NCI-H526 (cell line): ENCODE data around the gene DACH1.

Experiments used
- DNase-seq, 2 experiments: peaks; one replicate each; lab custom pipeline; 2025; lab: John Stamatoyannopoulos, UW

DACH1 gene

GRCh38 chr13:71489041-71489440 lies 378.0 kb downstream of the DACH1 start:
- DNase-seq, result no peak

DNA sequence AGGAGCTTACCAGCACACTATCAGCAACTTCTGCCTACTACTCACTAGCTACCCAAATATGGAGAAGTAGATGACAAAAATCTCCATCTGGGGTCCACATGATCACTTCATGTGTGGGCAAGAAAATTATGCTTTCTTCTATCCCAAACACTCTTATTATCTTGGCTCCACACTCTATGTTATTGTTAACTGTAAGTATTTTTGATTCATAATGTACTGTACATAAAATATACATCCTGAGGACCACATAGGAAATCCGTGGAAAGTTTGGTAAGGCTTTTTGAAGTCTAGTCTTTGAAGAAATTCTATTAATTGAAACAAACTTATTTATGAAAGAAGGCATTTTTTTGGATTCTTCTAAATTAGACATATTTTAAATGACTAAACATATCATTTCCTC lies 378.8 kb downstream of the DACH1 start:
- no peak for DNase-seq

DNA sequence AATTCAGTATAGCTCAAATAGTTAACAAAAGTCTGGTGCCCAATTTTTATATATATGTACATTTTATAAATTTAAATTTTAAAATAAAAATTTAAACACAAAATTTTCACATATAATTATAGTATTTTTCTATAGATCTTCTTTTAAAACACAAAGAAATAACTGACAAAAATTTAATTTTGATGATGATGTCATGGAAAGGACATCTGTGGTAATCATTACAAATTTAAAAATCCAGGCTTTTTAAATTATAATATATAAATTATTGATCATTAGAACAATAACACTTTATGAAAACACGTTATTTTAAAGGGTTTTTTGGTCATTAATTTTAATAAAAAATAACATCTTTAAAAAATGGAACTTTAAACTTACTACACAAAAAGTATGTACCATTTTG lies 381.1 kb downstream of the DACH1 start:
- DNase-seq, result no peak

DNA sequence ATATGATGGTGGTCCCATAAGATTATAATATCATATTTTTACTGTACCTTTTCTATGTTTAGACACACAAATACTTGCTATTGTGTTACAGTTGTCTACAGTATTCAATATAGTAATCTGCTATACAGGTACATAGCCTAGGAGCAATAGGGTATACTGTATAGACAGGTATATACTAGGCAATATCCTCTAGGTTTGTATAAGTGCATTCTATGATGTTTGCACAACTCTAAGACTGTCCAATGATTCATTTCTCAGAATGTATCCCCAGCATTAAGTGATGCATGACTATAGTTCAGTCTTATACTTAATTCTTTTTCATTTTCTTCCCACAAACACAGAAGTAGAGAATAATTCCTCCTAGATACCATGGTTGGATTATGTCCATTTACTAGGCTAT lies 383.3 kb downstream of the DACH1 start:
- no peak for DNase-seq

DNA sequence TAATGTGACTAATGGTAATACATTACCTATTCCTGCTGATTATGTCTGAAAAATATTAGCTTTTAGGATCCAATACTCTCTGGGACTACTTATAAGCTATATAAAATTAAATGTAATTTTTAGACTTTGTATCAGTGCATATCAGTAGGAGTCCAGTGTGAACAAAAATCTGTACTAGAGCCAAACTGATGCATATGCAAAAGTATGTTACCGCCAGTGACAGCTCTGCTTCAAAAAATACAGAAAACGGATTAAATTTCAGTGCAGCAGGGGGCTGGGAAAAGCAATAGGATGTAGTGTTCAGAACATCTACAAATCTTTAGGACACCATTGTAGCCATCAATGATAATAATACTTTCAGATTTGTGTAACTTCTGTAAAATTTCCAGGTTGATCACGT lies 385.5 kb downstream of the DACH1 start:
- DNase-seq, result no peak

DNA sequence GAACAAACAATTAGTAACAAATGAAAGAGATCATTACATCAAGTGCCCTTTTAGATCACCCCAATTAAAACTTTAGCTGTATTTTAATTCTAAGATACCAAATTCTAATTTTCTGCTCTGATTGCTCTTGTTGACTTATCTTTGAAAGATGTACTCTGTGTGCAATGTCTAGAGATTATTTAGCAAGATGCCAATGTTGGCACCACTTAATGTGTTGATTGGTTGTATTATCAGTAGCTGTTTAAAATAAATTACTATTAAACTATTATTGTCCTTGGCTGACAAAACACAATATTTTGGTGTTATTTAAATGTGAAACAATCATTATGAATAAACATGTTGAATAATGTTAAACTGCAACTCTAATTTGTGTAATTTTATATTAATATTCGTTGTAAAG lies 386.0 kb downstream of the DACH1 start:
- no peak for DNase-seq

- no peak for DNase-seq
Measured at GRCh38 chr13:71477735-71478134, 389.3 kb downstream of the DACH1 start.

- DNase-seq, result no peak
Measured at GRCh38 chr13:71474936-71475335, 392.1 kb downstream of the DACH1 start.

GRCh38 chr13:71469626-71470025 lies 397.4 kb downstream of the DACH1 start:
- DNase-seq, result no peak

DNA sequence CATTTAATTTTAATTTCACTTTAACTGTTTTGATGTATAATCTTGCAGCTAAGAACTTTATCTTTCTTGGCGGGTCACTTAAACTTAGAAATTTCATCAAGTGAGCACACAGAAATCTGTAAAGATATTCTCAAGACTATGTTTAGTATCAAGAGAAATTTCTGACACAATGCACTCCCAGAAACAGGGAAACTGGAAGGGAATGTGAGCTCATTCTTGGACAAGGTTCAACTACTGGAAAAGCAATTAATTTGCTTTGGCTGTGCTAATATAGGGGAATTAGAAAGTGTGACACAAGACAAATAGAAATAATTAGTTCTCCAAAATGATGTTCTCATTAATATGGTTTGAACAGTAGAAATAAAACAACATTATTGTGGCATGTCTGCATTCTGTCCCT lies 402.3 kb downstream of the DACH1 start:
- no peak for DNase-seq

DNA sequence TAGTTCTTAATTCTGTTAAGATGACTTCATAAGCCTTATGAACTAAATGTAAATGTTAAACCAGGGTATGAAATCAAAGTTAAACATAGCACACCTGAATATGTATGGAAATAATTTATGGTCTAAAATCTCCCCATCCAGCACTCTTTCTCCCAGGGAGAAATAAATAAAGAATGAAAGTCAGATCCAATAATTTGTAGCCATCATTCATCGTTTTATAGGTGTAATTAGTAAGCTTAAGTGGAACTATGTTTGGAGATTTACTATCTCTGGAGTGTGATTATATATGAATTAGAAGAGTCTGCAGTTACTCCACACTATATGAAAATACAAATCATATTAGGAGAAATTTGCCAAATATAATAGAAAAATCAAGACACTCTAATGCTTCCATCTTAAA lies 405.1 kb downstream of the DACH1 start:
- DNase-seq, result no peak

DNA sequence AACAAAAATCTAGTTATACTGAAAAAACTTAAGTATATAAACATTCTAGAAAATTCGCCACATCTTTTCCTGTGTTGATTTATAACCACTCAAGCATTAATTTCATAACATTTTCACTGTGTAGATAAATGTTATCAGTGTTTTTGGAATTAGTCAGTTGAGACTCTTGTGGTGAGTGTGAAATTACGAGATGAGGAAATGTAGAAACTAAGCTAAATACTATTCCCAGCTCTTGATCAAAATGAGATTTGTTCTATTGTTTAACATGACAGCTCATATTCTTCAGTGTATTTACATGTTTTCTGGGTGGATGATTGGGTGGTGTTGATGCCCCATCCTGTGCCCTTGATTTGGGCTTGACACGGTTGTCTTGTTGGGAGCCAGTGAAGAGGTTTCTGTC lies 406.8 kb downstream of the DACH1 start:
- no peak for DNase-seq

- peak; percentile 47 to 55 for DNase-seq
Measured at GRCh38 chr13:71459708-71460107, 407.3 kb downstream of the DACH1 start.

DNA sequence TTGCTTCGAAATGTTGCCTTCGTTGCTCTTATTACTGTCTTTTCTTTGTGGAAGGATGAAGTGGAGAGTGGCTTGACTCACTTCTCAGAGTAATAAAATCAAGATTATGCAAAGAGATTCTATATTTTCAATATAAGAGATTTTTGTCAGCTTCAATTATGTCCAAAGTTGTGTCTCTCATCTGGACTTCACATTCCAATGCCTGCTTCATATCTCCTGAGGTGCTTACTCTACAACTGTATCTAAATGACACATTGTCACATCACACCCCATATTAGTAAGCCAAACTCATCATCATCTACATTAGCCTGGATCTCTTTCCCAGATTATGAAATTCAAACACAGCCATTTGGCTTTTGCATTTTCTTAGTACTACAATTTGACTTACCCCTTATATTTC lies 409.4 kb downstream of the DACH1 start:
- no peak for DNase-seq

DNA sequence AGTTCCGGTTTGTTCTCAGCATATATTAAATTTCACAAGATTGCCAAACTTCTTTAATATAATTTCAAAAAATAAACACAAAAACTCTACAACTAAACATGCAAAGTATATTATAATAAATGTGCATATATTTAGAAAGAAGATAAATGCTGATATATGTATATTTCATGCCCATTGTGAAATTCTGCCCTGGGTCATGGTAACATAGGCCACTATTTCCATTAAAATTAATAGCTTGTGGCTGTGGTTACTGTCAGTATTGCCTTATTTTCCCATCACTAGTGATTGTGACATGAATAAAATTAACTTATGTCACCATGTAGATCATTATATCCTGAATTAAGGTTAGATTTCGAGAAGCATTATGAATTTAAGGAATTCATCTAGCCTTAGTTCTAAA lies 410.9 kb downstream of the DACH1 start:
- DNase-seq, result no peak

DNA sequence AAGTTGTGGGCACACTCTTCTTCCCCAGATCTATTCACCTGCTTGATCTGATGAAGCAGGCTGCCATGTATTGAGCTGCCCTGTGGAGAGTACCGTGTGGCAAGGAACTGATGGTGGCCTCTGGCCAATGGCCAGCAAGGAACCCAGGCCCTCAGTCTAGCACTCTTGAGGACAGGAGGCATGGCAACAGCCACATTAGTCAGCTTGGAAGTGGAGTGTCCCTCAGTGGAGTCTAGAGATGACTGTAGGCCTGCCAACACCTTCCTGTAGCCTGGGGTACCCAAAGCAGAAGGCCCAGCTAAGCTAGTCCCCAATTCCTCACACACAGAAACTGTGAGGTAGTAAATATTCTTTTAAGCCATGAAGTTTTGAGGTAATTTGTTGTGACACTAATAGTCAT lies 412.5 kb downstream of the DACH1 start:
- no peak for DNase-seq

DNA sequence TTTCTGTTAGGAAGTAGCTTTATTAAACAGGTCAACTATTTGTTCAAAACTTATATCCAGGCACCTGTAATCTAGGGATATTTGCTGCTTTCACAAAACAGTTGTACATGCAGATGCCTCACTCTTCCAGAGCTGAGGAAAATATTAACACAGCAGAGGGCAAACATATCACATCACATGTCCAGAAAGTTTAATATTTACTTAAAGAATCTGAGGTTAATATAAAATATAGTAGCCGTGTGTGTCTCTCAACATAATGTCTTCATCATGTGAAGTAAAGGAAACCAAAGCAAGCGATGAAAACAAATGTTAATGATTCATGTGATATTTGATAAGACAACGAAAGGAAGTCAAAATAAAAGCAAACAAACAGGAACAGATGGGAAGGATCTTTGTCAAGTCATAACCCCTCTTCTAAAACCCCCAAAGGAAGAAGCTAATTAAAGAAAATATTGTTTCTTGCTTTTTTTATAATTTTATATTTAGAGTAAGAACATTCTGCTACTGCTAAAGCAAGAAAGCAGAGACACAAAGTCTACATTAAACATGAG lies 418.8 kb downstream of the DACH1 start:
- DNase-seq, result no peak

DNA sequence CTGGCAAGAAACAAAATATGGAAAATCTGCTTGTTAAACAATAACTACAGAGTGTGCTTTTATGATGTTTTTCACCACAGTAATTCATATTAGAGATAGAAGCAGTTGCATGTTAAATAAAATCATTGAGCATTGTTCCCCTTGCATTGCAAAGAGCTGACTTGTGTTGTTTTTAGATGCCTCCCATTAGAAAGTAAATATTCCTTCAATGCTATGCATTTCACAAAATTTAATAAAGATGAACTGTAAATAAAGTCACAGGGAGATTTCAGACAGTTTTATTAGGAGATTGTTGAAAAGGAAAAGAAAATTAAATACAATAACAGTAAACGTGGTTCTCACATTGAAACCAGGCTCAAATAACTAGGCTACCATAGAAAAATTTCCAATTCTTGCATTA lies 429.3 kb downstream of the DACH1 start:
- no peak for DNase-seq

DNA sequence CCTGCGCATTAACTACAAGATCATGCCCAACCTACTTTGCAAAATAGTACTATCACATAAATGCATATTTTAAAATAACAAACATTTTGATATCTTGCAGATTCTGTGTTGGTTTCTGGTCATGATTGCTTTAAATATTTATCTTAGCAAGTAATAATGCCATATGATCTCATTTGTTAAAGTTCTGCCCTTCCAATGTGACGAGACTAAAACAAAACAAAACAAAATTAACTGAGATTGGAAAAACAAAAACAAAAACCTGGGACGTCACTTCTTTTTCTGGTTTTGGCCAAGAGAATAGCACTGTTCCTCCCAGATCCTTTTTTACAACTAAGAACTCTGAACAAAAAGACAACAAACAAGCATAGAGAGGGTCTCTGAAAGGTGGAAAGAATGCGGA lies 436.3 kb downstream of the DACH1 start:
- no peak for DNase-seq

DNA sequence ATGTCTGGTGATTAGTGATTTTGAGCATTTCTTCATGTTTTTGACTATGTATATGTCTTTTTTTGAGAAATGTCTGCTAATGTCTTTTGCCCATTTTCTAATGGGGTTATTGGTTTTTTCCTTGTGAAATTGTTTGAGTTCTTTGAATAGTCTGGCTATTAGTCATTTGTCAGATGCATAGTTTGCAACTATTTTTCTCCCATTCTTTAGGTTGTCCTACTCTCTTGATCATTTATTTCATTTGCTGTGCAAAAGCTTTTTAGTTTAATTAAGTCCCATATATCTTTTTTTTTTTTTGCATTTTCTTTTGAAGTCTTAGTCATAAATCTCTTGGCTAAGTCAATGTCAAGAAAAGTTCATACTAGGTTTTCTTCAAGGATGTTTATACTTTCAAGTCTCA lies 449.8 kb downstream of the DACH1 start:
- no peak for DNase-seq

DNA sequence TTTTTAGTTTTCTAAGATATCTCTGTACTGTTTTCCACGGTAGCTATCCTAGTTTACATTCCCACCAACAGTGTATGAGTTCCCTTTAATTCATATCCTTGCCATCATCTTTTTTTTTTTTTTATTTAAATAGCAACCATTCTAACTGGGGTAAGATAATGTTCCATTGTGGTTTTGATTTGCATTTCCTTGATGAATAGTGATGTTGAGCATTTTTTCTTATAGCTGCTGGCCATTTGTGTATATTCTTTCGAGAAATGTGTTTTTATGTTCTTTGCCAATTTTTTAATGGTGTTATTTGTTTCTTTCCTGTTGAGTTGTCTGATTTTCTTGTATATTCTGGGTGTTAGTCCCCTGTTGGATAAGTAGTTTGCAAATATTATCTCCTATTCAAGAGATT lies 454.8 kb downstream of the DACH1 start:
- peak; percentile 52 to 70 for DNase-seq

DNA sequence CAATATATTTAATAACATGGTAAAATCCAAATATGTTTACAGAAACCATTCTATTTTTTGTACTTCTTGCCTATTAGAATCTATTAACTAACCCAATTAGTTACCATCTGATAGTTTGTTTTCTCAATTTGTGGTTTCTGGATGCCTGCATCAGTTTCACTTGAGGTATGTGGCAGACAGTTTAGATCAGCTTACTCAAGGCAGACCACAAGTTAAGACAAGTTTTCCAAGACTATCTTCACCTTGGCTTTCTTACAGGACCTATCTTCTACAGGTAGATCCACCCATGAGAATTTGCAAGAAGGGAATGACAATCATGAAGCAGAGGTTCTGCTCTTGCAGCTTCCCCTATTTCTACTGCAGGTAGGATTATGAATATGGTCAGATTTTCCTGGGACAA lies 458.6 kb downstream of the DACH1 start:
- no peak for DNase-seq

- no peak for DNase-seq
Measured at GRCh38 chr13:71399631-71400215, 467.3 kb downstream of the DACH1 start.

GRCh38 chr13:71396149-71396548 lies 470.9 kb downstream of the DACH1 start:
- DNase-seq, result no peak

DNA sequence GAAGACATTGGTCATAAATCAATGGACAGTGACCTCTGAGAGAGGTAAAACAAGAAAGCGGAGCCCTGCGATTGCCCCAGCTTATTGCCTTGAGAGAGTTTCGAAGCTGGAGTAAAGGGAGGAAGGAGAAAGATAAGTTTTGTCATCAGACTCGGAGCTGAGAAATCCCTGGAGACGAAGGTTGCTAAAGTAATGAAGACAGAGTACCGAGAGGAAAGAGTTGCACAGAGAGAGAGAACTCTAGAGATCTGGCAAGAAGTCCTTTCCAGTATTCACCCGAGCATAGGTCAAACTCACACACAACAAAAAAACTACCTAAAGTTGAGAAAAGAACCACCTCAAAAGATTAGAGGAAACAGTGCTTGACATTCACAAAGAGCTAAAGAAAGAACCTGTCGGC lies 472.0 kb downstream of the DACH1 start:
- no peak for DNase-seq
